ENCODE data around the gene IP6K1. TPM values are rescaled to one million over a fixed set of nuclear protein-coding genes. Genes with fewer than 3 reads are reported as not detected.
A peak's percentile ranks its signal among the peaks of the same experiment; 100 is the strongest.
"Not testable (repeated sequence)": the region's sequence is repeated elsewhere in the genome, so short reads cannot be mapped to it uniquely, and the experiment has no call there.

The IP6K1 gene
- polyA plus RNA-seq, 1 donor from 2014 or later = 28.7 TPM

GRCh38 chr3:49706456-49707112, 79.8 kb downstream of the IP6K1 start:
- no peak overlapping the region for H3K4me3 Mint-ChIP-seq
- no peaks in the 10 kb centered on the region for H3K9me3 Mint-ChIP-seq
- H3K4me1 Mint-ChIP-seq = peaks cover 0 to 4% (median 4%) of the 10 kb centered on the region in 3 donors
- no peaks in the 10 kb centered on the region for H3K27me3 Mint-ChIP-seq
- H3K36me3 Mint-ChIP-seq = peaks cover 5% of the 10 kb centered on the region
- peak overlapping the region in 1 of 3 donors; percentile 80 for H3K27ac Mint-ChIP-seq

- Mint-ChIP-seq H3K9me3 (no peaks in the 10 kb centered on the region), H3K36me3 (peaks cover 5% of the 10 kb centered on the region), H3K27ac (no peak overlapping the region), H3K4me3 (no peak overlapping the region), H3K27me3 (no peaks in the 10 kb centered on the region), H3K4me1 (peaks cover 0 to 4% (median 4%) of the 10 kb centered on the region in 3 donors)
These were observed 80.9 kb downstream of the IP6K1 start for GRCh38 chr3:49705390-49705960.

DNA sequence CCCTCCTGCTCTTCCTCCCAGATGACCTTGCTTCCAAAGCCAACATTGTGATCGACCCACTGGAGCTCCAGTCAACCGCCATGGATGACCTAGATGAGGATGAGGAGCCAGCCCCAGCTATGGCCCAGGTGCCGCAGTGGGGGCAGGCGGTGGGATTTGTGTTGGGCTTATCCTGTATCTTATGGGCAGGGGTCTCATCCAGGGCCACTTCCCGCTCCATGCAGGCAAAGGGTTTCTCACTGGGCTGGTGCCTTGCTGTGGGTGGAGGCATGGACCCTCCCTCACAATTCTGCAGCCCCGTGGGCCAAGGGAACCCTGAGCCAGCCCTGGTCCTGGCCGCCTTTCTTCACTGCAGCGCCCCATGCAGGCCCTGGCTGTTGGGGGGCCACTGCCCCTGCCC, 81.7 kb downstream of the IP6K1 start:
- Mint-ChIP-seq H3K27me3 (no peaks in the 10 kb centered on the region), H3K4me1 (peaks cover 0 to 4% (median 4%) of the 10 kb centered on the region in 3 donors), H3K4me3 (no peak overlapping the region), H3K27ac (no peak overlapping the region), H3K36me3 (peaks cover 3% of the 10 kb centered on the region), H3K9me3 (no peaks in the 10 kb centered on the region)

DNA sequence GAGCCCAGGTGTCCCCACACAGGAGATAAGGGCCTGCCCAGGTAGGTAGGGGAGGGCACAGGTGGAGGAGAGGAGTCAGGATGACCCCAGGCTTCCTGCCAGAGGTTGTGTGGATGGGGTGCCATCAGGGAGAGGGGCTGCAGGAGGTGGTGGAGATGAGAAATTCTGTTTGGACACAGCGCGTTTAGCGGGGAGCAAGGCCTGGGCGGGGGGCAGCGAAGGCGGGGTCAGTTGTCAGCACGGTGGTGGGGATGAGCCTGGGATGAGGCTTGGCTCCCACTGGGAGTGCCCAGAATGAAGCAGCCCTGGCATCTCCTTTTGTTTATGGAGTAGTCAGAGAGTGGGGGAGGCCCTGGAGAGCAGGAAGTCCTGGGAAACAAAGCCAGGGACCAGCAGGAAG, 82.4 kb downstream of the IP6K1 start:
- H3K27me3 Mint-ChIP-seq = no peaks in the 10 kb centered on the region
- peaks cover 3% of the 10 kb centered on the region for H3K36me3 Mint-ChIP-seq
- peaks cover 0 to 4% (median 4%) of the 10 kb centered on the region in 3 donors for H3K4me1 Mint-ChIP-seq
- no peaks in the 10 kb centered on the region for H3K9me3 Mint-ChIP-seq
- no peak overlapping the region for H3K27ac Mint-ChIP-seq
- H3K4me3 Mint-ChIP-seq = no peak overlapping the region

DNA sequence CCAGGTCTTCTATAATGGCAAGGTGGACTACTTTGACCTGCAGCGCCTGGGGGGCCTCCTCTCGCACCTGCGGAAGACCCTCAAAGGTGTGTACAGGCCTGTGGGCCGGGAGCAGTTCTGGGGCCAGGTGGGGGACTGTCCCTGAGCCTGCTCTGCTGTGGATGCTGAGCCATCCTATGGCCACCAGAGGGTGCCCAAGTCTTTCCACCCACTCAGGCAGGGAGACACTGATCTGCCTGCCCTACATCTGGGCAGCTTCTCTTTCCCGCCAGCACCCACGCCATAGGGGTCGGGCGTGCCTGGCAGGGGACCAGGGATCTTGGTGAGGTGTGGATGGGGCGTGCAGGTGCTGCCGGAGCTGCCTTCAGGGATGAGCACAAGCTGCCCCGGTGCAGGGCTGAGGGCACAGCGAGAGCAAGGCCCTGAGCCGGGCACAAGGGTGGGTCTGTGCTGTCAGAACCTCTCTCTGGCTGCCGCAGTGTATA, 82.9 kb downstream of the IP6K1 start:
- H3K4me1 Mint-ChIP-seq = peaks cover 0 to 4% (median 3%) of the 10 kb centered on the region in 3 donors
- H3K9me3 Mint-ChIP-seq = no peaks in the 10 kb centered on the region
- no peak overlapping the region for H3K27ac Mint-ChIP-seq
- peak overlapping the region in 1 of 4 donors; percentile 19 for H3K4me3 Mint-ChIP-seq
- H3K27me3 Mint-ChIP-seq = no peaks in the 10 kb centered on the region
- peaks cover 3% of the 10 kb centered on the region for H3K36me3 Mint-ChIP-seq

DNA sequence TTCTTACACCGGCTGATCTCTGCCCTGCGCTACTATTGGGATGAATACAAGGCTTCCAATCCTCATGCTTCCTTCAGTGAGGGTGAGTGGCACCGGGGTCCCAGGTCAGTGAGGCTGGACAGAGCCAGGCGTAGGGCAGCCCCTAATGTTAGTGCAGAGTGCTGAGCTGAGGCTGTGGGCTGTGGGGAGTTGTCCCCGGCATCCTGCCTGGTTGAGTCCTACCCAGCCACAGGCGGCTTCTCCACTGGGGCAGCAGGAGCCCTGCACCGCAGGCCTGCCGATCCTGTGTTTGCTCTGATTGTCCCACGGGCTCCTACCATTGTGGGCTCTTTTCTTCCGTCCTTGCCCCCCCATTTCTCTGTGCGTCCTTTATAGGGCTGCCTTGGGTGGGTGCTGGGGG, 83.7 kb downstream of the IP6K1 start:
- no peak overlapping the region for H3K4me3 Mint-ChIP-seq
- no peaks in the 10 kb centered on the region for H3K36me3 Mint-ChIP-seq
- no peaks in the 10 kb centered on the region for H3K9me3 Mint-ChIP-seq
- no peak overlapping the region for H3K27ac Mint-ChIP-seq
- H3K4me1 Mint-ChIP-seq = peaks cover 0 to 2% (median 0%) of the 10 kb centered on the region in 3 donors
- no peaks in the 10 kb centered on the region for H3K27me3 Mint-ChIP-seq

- Mint-ChIP-seq H3K4me3 (peak overlapping the region in 1 of 4 donors; percentile 29), H3K9me3 (no peaks in the 10 kb centered on the region), H3K36me3 (no peaks in the 10 kb centered on the region), H3K27me3 (no peaks in the 10 kb centered on the region), H3K4me1 (no peaks in the 10 kb centered on the region), H3K27ac (no peak overlapping the region)
These were observed 84.8 kb downstream of the IP6K1 start for GRCh38 chr3:49701388-49702077.

GRCh38 chr3:49700453-49701128, 85.8 kb downstream of the IP6K1 start:
- Mint-ChIP-seq H3K4me3 (no peak overlapping the region), H3K27ac (peak overlapping the region in 1 of 3 donors; percentile 35), H3K27me3 (no peaks in the 10 kb centered on the region), H3K9me3 (no peaks in the 10 kb centered on the region), H3K36me3 (no peaks in the 10 kb centered on the region), H3K4me1 (no peaks in the 10 kb centered on the region)

DNA sequence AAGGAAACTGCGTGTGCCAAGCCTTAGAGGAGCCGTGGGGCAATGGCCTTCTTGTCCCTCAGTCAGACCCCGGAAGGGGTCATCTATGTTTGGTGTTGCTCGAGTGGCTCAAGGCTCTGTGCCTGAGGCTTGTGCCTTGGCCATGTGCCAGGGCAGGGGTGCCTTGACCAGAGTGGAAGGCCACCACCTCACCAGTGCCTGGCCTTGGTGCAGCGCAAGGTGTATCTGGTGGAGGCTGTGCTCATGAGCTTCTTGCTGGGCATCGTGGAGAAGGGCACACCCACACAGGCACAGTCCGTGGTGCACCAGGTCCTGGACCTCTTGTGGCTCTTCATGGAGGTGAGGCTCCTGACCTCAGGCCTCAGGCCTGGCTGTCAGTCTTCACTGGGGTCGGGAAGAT, 86.3 kb downstream of the IP6K1 start:
- H3K27ac Mint-ChIP-seq = no peak overlapping the region
- H3K27me3 Mint-ChIP-seq = no peaks in the 10 kb centered on the region
- H3K36me3 Mint-ChIP-seq = no peaks in the 10 kb centered on the region
- no peak overlapping the region for H3K4me3 Mint-ChIP-seq
- no peaks in the 10 kb centered on the region for H3K4me1 Mint-ChIP-seq
- no peaks in the 10 kb centered on the region for H3K9me3 Mint-ChIP-seq

DNA sequence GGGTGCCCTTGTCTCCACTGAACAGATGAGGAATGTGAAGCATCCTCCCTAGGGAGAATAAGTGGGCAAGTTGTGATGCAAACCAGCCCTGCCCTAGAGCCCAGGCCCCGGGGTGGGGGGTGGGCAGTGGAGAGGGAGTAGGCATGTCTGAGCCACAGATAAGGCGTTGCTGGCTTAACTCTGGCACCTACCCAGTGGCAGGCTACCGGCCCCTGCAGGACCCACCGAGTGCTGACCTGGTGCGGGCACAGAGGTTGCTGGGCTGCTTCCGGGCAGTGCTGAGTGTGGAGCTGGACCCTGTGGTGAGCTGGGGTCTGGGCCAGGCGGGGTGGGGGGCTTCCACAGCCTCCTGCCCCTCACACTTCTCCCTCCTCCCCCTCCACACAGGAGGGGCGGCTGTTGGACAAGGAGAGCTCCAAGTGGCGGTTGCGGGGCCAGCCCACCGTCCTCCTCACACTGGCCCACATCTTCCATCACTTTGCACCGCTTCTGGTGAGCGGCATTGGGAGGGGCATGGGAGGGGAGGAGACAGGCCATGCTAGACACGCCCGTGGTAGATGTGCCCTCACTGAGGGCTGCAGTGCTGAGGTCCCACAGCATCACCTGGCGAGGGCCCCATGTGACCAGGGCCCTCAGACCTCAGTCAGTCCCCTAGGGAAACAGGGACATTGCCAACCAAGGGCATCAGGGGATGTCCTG, 86.9 kb downstream of the IP6K1 start:
- Mint-ChIP-seq H3K27me3 (no peaks in the 10 kb centered on the region), H3K4me3 (no peak overlapping the region), H3K36me3 (no peaks in the 10 kb centered on the region), H3K9me3 (no peaks in the 10 kb centered on the region), H3K4me1 (no peaks in the 10 kb centered on the region), H3K27ac (peak overlapping the region in 1 of 3 donors; percentile 31)

DNA sequence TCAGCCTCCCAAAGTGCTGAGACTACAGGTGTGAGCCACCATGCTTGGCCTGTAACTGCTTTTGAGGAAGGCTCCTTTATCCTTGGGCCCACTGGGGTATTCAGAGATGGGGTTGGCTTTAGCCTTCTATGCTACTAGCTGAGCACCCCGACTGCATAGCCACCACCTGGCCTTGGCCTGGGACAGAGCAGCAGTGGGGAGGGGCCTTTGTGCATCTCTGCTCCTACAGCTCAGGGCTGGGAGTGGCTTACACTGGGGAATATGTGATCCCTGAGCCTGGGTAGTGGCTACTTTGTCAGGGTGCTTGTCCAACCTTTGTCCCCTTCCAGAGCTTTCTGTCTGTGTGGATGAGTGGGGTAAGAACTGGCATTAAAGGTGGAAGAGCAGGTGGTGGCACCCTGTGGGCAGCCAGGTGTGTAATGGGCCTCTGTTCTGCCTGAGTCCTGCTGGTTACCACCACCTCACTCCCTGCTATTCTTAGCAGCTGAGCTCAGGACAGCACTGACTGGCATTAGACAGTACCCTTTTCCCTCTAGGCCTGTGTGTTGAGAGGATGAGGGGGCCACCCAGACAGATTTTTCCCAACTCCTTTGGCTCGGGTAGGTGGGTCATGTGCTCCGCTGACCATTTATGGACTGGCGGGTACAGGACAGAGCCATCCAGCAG, 90.9 kb downstream of the IP6K1 start:
- not testable (repeated sequence) for H3K9me3 Mint-ChIP-seq, H3K27me3 Mint-ChIP-seq, H3K27ac Mint-ChIP-seq, H3K36me3 Mint-ChIP-seq, H3K4me3 Mint-ChIP-seq, H3K4me1 Mint-ChIP-seq

DNA sequence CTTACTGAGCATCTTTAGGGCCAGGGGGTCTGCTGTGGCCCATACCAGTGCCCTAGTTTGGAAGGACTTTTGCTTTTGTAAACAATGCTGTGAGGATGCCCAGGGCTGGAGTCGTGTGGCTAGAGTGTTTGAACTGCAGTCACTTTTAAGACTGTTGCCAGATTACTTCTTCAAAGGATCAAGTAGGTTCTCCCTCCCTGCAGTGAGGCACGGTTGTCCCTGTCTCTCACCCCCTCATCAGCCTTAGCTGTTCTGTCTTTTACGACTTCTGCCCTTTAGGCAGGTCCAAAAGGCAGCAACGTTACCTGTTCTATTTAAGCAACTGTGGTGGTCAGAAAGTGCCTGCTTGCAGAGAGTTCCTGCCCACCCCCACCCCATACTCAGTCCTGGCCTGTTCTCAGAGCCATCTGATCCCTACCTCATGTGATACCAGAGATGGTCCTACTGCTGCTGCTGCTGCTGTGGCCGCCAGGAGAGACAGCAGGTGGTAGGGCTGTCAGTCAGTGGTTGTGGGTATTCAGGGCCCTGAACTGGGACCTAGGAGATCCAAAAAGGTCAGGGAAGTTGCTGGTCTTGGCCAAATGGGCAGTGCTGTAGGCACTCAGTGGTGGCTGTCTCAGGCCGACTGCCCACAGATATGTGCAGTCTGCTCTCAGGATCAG, 91.8 kb downstream of the IP6K1 start:
- Mint-ChIP-seq H3K27ac (peak overlapping the region in 1 of 3 donors; percentile 57), H3K4me1 (peaks cover 12 to 14% (median 12%) of the 10 kb centered on the region in 3 donors)
- H3K9me3 Mint-ChIP-seq, H3K4me3 Mint-ChIP-seq, H3K36me3 Mint-ChIP-seq, H3K27me3 Mint-ChIP-seq: not testable (repeated sequence)

- not testable (repeated sequence) for H3K9me3 Mint-ChIP-seq, H3K36me3 Mint-ChIP-seq, H3K27me3 Mint-ChIP-seq
- peaks cover 12 to 22% (median 15%) of the 10 kb centered on the region in 3 donors for H3K4me1 Mint-ChIP-seq
- H3K27ac Mint-ChIP-seq = peak overlapping the region in 1 of 3 donors; percentile 96
- H3K4me3 Mint-ChIP-seq = peak overlapping the region in 1 of 4 donors; percentile 58
These were observed 94.9 kb downstream of the IP6K1 start for GRCh38 chr3:49691481-49691880.

DNA sequence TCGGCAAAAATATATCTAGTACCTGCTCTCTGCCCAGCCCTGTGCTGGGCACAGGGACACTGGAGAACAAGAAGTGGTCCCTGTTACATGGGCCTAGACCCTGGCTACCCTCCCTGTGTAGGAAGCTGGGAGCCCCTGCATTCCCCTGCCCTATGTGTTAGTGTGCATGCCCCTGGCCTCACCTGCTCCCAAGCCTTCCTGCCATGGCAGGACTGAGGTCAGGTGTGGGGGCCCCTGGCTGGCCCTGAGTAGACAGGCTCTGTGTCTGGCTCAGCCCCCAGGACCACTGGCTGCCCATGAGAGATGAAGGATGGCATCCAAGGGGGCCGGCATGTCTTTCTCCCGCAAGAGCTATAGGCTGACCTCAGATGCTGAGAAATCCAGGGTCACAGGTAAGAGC, 95.5 kb downstream of the IP6K1 start:
- H3K9me3 Mint-ChIP-seq, H3K27me3 Mint-ChIP-seq, H3K36me3 Mint-ChIP-seq: not testable (repeated sequence)
- Mint-ChIP-seq H3K4me3 (peak overlapping the region; percentile 1 to 99 (median 70)), H3K4me1 (peaks cover 12 to 22% (median 17%) of the 10 kb centered on the region in 3 donors), H3K27ac (peak overlapping the region in 1 of 3 donors; percentile 96)
